HEK293 (cell line): ENCODE results near the gene ZNF33A.
A peak's percentile ranks its signal among the peaks of the same experiment; 100 is the strongest.

Source experiments
- CTCF ChIA-PET: fragments of 350-600 bp; formaldehyde crosslinking; extraction: SDS; loops from one replicate; lab custom pipeline; 2021; ENCODE audit warnings: antibody characterized with exemption; lab: Yijun Ruan, JAX
- POLR2A ChIA-PET: fragments of 300-600 bp; formaldehyde crosslinking; extraction: SDS; loops from one replicate; lab custom pipeline; 2020; ENCODE audit warnings: antibody characterized with exemption, inconsistent platforms; lab: Yijun Ruan, JAX
- H3K27ac ChIP-seq: fragments of 200-500 bp; sonication (Bioruptor generic); 2 replicates; pipeline ENCODE4 v1.5.1; 2014; ENCODE audit warnings: low read depth, low read length, control low read depth, inconsistent platforms; ENCODE audit errors: extremely low read depth
- H3K36me3 ChIP-seq, 2 experiments: fragments of 200-500 bp in 1 of 2; sonication (Bioruptor generic) in 1 of 2; 1 replicate in 1 of 2; 2 replicates in 1 of 2; pipeline ENCODE4 v1.5.1; 2014 to 2017; ENCODE audit warnings: inconsistent platforms in 2 of 2, low read length in 2 of 2; ENCODE audit not compliant: control insufficient read depth in 2 of 2, insufficient read depth in 1 of 2
- H3K4me1 ChIP-seq: fragments of 200-500 bp; sonication (Bioruptor generic); 2 replicates; pipeline ENCODE4 v1.5.1; 2014; ENCODE audit warnings: mild to moderate bottlenecking, low read length, inconsistent platforms; ENCODE audit not compliant: control insufficient read depth, insufficient read depth
- H3K4me3 ChIP-seq: 2 replicates; pipeline ENCODE4 v1.5.1; 2011; ENCODE audit warnings: low read depth, mild to moderate bottlenecking, control low read depth, low read length, moderate library complexity
- H3K9me3 ChIP-seq: fragments of 200-500 bp; sonication (Bioruptor generic); 2 replicates; pipeline ENCODE4 v1.5.1; 2014; ENCODE audit warnings: low read depth, low read length, inconsistent platforms; ENCODE audit not compliant: control insufficient read depth, insufficient read depth
- KLF16 ChIP-seq: fragments of 450-650 bp; formaldehyde crosslinking; IDR thresholded peaks from 2 replicates; pipeline ENCODE4 v1.5.1; 2017; ENCODE audit warnings: missing biosample characterization, missing genetic modification characterization
- SP7 ChIP-seq: fragments of 450-650 bp; formaldehyde crosslinking; IDR thresholded peaks from 2 replicates; pipeline ENCODE4 v1.5.1; 2016; ENCODE audit warnings: missing biosample characterization, missing genetic modification characterization
- TSHZ1 ChIP-seq: fragments of 450-650 bp; formaldehyde crosslinking; IDR thresholded peaks from 2 replicates; pipeline ENCODE4 v1.5.1; 2016; ENCODE audit warnings: missing biosample characterization, missing genetic modification characterization, borderline replicate concordance
- YY2 ChIP-seq: fragments of 450-650 bp; formaldehyde crosslinking; IDR thresholded peaks from 2 replicates; pipeline ENCODE4 v1.5.1; 2016; ENCODE audit warnings: missing biosample characterization, missing genetic modification characterization
- ZBTB8A ChIP-seq: fragments of 450-650 bp; formaldehyde crosslinking; IDR thresholded peaks from 2 replicates; pipeline ENCODE4 v1.5.1; 2016; ENCODE audit warnings: missing biosample characterization, missing genetic modification characterization
- ZIC2 ChIP-seq: fragments of 450-650 bp; formaldehyde crosslinking; IDR thresholded peaks from 2 replicates; pipeline ENCODE4 v1.5.1; 2016; ENCODE audit warnings: missing biosample characterization, missing genetic modification characterization
- ZNF132 ChIP-seq: fragments of 450-650 bp; formaldehyde crosslinking; IDR thresholded peaks from 2 replicates; pipeline ENCODE4 v1.5.1; 2017; ENCODE audit warnings: missing biosample characterization, missing genetic modification characterization, borderline replicate concordance
- ZNF140 ChIP-seq: fragments of 450-650 bp; formaldehyde crosslinking; IDR thresholded peaks from 2 replicates; pipeline ENCODE4 v1.5.1; 2016; ENCODE audit warnings: missing biosample characterization, missing genetic modification characterization
- ZNF146 ChIP-seq: fragments of 450-650 bp; formaldehyde crosslinking; IDR thresholded peaks from 2 replicates; pipeline ENCODE4 v1.5.1; 2016; ENCODE audit warnings: missing biosample characterization, missing genetic modification characterization
- ZNF18 ChIP-seq: fragments of 450-650 bp; formaldehyde crosslinking; IDR thresholded peaks from 2 replicates; pipeline ENCODE4 v1.5.1; 2016; ENCODE audit warnings: missing biosample characterization, missing genetic modification characterization
- ZNF202 ChIP-seq: fragments of 450-650 bp; formaldehyde crosslinking; IDR thresholded peaks from 2 replicates; pipeline ENCODE4 v1.5.1; 2016; ENCODE audit warnings: missing biosample characterization, missing genetic modification characterization, borderline replicate concordance
- ZNF223 ChIP-seq: fragments of 450-650 bp; formaldehyde crosslinking; IDR thresholded peaks from 2 replicates; pipeline ENCODE4 v1.5.1; 2016; ENCODE audit warnings: missing biosample characterization, missing genetic modification characterization
- ZNF23 ChIP-seq: fragments of 450-650 bp; formaldehyde crosslinking; IDR thresholded peaks from 2 replicates; pipeline ENCODE4 v1.5.1; 2016; ENCODE audit warnings: missing biosample characterization, missing genetic modification characterization, borderline replicate concordance
- ZNF280D ChIP-seq: fragments of 450-650 bp; formaldehyde crosslinking; IDR thresholded peaks from 2 replicates; pipeline ENCODE4 v1.5.1; 2016; ENCODE audit warnings: missing biosample characterization, missing genetic modification characterization
- ZNF558 ChIP-seq: fragments of 450-650 bp; formaldehyde crosslinking; IDR thresholded peaks from 2 replicates; pipeline ENCODE4 v1.5.1; 2016; ENCODE audit warnings: missing biosample characterization, missing genetic modification characterization
- ZNF585B ChIP-seq: fragments of 450-650 bp; formaldehyde crosslinking; IDR thresholded peaks from 2 replicates; pipeline ENCODE4 v1.5.1; 2016; ENCODE audit warnings: missing biosample characterization, missing genetic modification characterization
- ZNF626 ChIP-seq: fragments of 450-650 bp; sonication (Bioruptor Pico); formaldehyde crosslinking; IDR thresholded peaks from 2 replicates; pipeline ENCODE4 v1.5.1; 2018; ENCODE audit warnings: missing biosample characterization, missing genetic modification characterization, inconsistent platforms
- ZNF785 ChIP-seq: fragments of 450-650 bp; formaldehyde crosslinking; IDR thresholded peaks from 2 replicates; pipeline ENCODE4 v1.5.1; 2016; ENCODE audit warnings: missing biosample characterization, missing genetic modification characterization
- ZSCAN23 ChIP-seq: fragments of 450-650 bp; formaldehyde crosslinking; IDR thresholded peaks from 2 replicates; pipeline ENCODE4 v1.5.1; 2016; ENCODE audit warnings: missing biosample characterization, missing genetic modification characterization
- ZSCAN30 ChIP-seq: fragments of 450-650 bp; IDR thresholded peaks from 2 replicates; pipeline ENCODE4 v1.5.1; 2018; ENCODE audit warnings: missing biosample characterization, mild to moderate bottlenecking, missing genetic modification characterization, moderate library complexity

Gene ZNF33A

GRCh38 chr10:38094927-38095574 lies 84.6 kb downstream of the ZNF33A start:
- Histone ChIP-seq H3K9me3 (no peaks in the 10 kb centered on the region), H3K27ac (no peak overlapping the region), H3K36me3 (peaks cover 22 to 48% of the 10 kb centered on the region in 2 experiments), H3K4me1 (no peaks in the 10 kb centered on the region), H3K4me3 (peak overlapping the region; percentile 72)
- ChIA-PET CTCF (no interaction called here), POLR2A (interaction anchor here (0.8 kb wide), 1 partner anchor 85 kb away, joined by 3 read pairs; the partner anchor contains the start of gene ZNF33A)
- TF ChIP-seq ZNF146: no peak
- TF ChIP-seq KLF16 (tag by site-specific recombination): no peak
- no peak for TF ChIP-seq ZIC2
- no peak for TF ChIP-seq ZNF626 (tag by site-specific recombination)
- no peak for TF ChIP-seq ZNF132 (tag by site-specific recombination)
- no peak for TF ChIP-seq YY2
- no peak for TF ChIP-seq ZNF18 (tag by site-specific recombination)
- TF ChIP-seq ZSCAN23 (tag by site-specific recombination): no peak
- no peak for TF ChIP-seq ZSCAN30 (tag by site-specific recombination)
- TF ChIP-seq ZNF202 (tag by site-specific recombination): no peak
- no peak for TF ChIP-seq ZNF140 (tag by site-specific recombination)

GRCh38 chr10:38102880-38103279 lies 92.4 kb downstream of the ZNF33A start:
- Histone ChIP-seq H3K4me3 (no peak overlapping the region), H3K9me3 (no peaks in the 10 kb centered on the region; the same call in 1 of the 2 replicates), H3K27ac (no peak overlapping the region), H3K36me3 (peaks cover 13 to 60% of the 10 kb centered on the region in 2 experiments), H3K4me1 (no peaks in the 10 kb centered on the region)
- TF ChIP-seq ZNF785 (no peak), ZBTB8A (tag by site-specific recombination) (no peak), ZNF223 (no peak), ZNF585B (tag by site-specific recombination) (no peak), ZNF23 (tag by site-specific recombination) (no peak), ZNF558 (tag by site-specific recombination) (peak; percentile 98), ZNF280D (tag by site-specific recombination) (no peak), TSHZ1 (no peak), SP7 (tag by site-specific recombination) (no peak)
- ChIA-PET POLR2A (no interaction called here), CTCF (interaction anchor here (0.6 kb wide), 1 partner anchor 154 kb away, joined by 3 read pairs; no protein-coding TSS in a partner anchor)
